Mesothelial cell of epicardium (in vitro differentiated cells): ENCODE results near the gene KAT14. TPM values are rescaled to one million over a fixed set of nuclear protein-coding genes. Genes with fewer than 3 reads are reported as not detected.
"Not testable (repeated sequence)": the region's sequence is repeated elsewhere in the genome, so short reads cannot be mapped to it uniquely, and the experiment has no call there.

Source experiments
- DNase-seq, 2 experiments: peaks; one replicate each; pipeline ENCODE4 v3.0.0; 2021; ENCODE audit warnings: low spot score in 2 of 2; ENCODE audit not compliant: unreplicated experiment in 2 of 2
- H3K27ac Mint-ChIP-seq: 2 replicates; pipeline ENCODE4 v1.8.0; 2021; ENCODE audit warnings: mixed read lengths
- H3K27me3 Mint-ChIP-seq: 2 replicates; pipeline ENCODE4 v1.8.0; 2021; ENCODE audit warnings: low read depth, mixed read lengths
- H3K36me3 Mint-ChIP-seq: 2 replicates; pipeline ENCODE4 v1.8.0; 2021; ENCODE audit warnings: mixed read lengths
- H3K4me1 Mint-ChIP-seq: 2 replicates; pipeline ENCODE4 v1.8.0; 2021; ENCODE audit warnings: mixed read lengths
- H3K4me3 Mint-ChIP-seq: 2 replicates; pipeline ENCODE4 v1.8.0; 2021; ENCODE audit warnings: mild to moderate bottlenecking, moderate library complexity, mixed read lengths
- H3K9me3 Mint-ChIP-seq: 2 replicates; pipeline ENCODE4 v1.8.0; 2021; ENCODE audit warnings: mixed read lengths
- total RNA-seq: library from RNA; stranded (reverse); gene quantifications from 3 replicates; pipeline ENCODE4 v1.2.1, GENCODE V29; 2021
- TF ChIP-seq, protein P1 (sequence below): fragments of 200-600 bp; sonication (generic); IDR thresholded peaks from one replicate; pipeline ENCODE4 v1.5.0; 2021; ENCODE audit warnings: antibody characterized with exemption; ENCODE audit not compliant: unreplicated experiment

KAT14 gene
- total RNA-seq, 1 donor from 2014 or later: 23.9 TPM

DNA sequence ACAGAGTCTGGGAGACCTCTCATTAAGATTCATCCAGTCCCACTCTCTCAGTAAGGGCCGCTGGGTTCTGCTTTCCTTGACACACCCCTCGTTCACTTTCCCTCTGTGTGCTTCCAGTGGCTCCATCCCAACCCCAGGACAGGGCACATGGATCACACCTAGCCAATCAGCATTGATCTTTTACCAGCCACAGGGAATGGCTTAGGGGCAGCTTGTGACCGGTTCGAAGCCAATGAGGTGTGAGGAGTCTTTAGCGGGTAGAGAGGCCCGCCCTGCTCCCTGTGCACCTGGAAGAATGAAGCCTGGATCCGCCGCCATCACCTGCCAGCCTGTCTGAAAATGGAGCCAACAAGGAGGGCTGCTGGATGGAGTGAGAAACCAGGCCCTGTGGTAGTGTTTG is 44.8 kb upstream of the KAT14 start:
- no peak for DNase-seq
- no peaks in the 10 kb centered on the region for H3K4me1 Mint-ChIP-seq
- no peak overlapping the region for H3K4me3 Mint-ChIP-seq
- TF ChIP-seq, protein P1, sequence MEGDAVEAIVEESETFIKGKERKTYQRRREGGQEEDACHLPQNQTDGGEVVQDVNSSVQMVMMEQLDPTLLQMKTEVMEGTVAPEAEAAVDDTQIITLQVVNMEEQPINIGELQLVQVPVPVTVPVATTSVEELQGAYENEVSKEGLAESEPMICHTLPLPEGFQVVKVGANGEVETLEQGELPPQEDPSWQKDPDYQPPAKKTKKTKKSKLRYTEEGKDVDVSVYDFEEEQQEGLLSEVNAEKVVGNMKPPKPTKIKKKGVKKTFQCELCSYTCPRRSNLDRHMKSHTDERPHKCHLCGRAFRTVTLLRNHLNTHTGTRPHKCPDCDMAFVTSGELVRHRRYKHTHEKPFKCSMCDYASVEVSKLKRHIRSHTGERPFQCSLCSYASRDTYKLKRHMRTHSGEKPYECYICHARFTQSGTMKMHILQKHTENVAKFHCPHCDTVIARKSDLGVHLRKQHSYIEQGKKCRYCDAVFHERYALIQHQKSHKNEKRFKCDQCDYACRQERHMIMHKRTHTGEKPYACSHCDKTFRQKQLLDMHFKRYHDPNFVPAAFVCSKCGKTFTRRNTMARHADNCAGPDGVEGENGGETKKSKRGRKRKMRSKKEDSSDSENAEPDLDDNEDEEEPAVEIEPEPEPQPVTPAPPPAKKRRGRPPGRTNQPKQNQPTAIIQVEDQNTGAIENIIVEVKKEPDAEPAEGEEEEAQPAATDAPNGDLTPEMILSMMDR: no peak
- no peak overlapping the region for H3K27ac Mint-ChIP-seq
- no peaks in the 10 kb centered on the region for H3K36me3 Mint-ChIP-seq
- H3K27me3 Mint-ChIP-seq: peaks cover 4% of the 10 kb centered on the region
- H3K9me3 Mint-ChIP-seq: no peaks in the 10 kb centered on the region

GRCh38 chr20:18093388-18093787 is 44.3 kb upstream of the KAT14 start:
- TF ChIP-seq, protein P1: no peak
- Mint-ChIP-seq H3K36me3 (no peaks in the 10 kb centered on the region), H3K27me3 (peaks cover 4% of the 10 kb centered on the region), H3K4me3 (no peak overlapping the region), H3K27ac (no peak overlapping the region), H3K9me3 (no peaks in the 10 kb centered on the region), H3K4me1 (no peaks in the 10 kb centered on the region)
- no peak for DNase-seq

DNA sequence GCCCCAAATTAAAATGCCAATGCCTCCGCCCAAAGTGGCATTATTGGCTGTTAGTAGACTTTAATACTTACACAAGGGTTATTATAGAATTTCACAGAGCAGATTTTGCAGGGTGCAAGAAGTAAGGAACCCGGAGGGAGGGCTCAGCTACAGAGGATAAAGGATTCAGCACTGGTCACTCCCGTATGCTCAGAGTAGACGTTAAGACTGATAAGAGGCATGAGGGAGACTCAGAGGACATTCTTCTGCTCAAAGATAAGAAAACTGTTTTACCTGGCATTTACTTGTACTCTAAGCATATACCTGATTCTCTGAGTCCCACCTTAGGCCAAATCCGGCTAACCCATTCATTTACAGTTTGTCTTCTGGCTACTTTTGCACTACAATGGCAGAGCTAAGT is 43.5 kb upstream of the KAT14 start:
- Mint-ChIP-seq H3K36me3 (no peaks in the 10 kb centered on the region), H3K9me3 (no peaks in the 10 kb centered on the region), H3K27me3 (peaks cover 4% of the 10 kb centered on the region), H3K4me1 (no peaks in the 10 kb centered on the region), H3K27ac (no peak overlapping the region), H3K4me3 (no peak overlapping the region)
- TF ChIP-seq, protein P1: no peak
- DNase-seq: no peak

DNA sequence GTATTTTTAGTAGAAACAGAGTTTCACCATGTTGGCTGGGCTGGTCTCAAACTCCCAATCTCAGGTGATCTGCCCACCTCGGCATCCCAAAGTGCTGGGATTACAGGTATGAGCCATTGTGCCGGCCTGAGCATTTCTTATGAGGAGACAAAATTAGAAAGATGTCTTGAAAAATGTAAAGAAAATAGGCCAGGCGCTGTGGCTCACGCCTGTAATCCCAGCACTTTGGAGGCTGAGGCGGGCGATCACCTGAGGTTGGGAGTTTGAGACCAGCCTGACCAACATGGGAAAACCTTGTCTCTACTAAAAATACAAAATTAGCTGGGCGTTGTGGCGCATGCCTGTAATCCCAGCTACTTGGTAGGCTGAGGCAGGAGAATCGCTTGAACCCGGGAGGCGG is 37.1 kb upstream of the KAT14 start:
- not testable (repeated sequence) for H3K4me1 Mint-ChIP-seq, H3K4me3 Mint-ChIP-seq, H3K27me3 Mint-ChIP-seq, H3K9me3 Mint-ChIP-seq, H3K27ac Mint-ChIP-seq, H3K36me3 Mint-ChIP-seq, DNase-seq

DNA sequence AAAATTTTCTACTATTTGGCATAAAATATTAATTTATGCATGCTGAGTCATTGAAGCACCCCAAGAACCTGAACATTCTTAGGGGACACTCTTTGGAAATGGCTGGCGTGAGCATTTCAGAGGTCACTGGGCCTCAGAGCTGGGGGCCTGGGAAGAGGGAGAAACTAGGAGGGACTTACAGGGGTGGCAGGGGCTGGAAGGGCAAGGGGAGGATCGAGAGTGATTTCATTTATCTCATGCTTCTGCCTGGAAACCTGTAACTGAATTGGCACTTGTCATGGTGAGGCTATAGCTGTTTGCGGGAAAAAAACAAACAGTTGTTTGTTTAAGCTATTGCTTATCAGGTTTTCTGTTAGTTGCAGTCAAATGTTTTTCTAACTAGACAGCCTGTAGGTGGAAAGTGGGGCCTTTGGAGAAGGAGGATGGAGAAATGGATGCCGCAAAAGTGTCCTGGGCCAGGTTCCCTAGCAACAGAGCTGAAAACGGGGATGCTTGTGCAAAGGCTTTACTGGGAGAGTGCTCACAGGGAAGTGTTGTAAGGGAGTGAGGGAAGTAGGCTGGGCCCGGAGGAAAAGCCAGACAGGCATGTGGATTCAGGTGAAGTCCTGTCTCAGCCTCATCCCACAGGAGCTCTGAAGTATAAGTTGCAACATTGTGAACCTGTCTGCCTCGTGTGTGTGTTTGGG is 36.4 kb upstream of the KAT14 start:
- DNase-seq: no peak
- Mint-ChIP-seq H3K4me3 (no peak overlapping the region), H3K9me3 (no peaks in the 10 kb centered on the region), H3K27ac (no peak overlapping the region), H3K27me3 (peaks cover 5% of the 10 kb centered on the region), H3K36me3 (no peaks in the 10 kb centered on the region), H3K4me1 (no peaks in the 10 kb centered on the region)
- TF ChIP-seq, protein P1: no peak

DNA sequence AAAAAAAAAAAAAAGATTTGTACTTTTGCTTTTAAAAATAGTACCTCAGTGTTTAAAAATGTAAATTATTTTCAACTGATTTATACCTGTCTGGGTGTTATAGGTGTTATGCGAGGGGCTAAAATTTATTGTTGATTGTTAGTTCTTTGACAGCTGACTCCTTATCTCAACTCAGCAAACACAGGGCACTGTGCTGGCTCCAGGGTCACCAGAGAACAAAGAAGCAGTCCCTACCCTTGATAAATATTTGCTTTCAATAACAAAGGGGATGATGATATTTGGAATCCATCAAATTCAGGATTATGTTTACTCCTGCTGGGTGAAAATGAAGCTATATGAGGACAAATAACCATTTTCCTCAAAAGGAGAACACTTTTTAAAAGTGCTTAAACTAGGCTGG is 34.2 kb upstream of the KAT14 start:
- H3K36me3 Mint-ChIP-seq: no peaks in the 10 kb centered on the region
- H3K9me3 Mint-ChIP-seq: peaks cover 2% of the 10 kb centered on the region
- TF ChIP-seq, protein P1: no peak
- H3K27ac Mint-ChIP-seq: no peak overlapping the region
- DNase-seq: no peak
- H3K4me3 Mint-ChIP-seq: no peak overlapping the region
- no peaks in the 10 kb centered on the region for H3K4me1 Mint-ChIP-seq
- H3K27me3 Mint-ChIP-seq: peaks cover 6% of the 10 kb centered on the region
